Measurements from ENCODE around the gene KDM4C.

GRCh38 chr9:6965566-6965965 is 207.8 kb downstream of the KDM4C start:
- TF ChIP-seq CTCF (IDR thresholded peaks at IDR 0.05) = no peak
- no peak for TF ChIP-seq REST (IDR thresholded peaks at IDR 0.05; ENCODE audit: insufficient read depth in 1 of 2, low read depth in 2 of 2, low read length in 1 of 2)
- TF ChIP-seq POLR2AphosphoS5 (IDR thresholded peaks at IDR 0.05; ENCODE audit: low read depth, low read length) = no peak
